ENCODE measurements around the gene CEP112. TPM values are rescaled to one million over a fixed set of nuclear protein-coding genes. Genes with fewer than 3 reads are reported as not detected.
"Not testable (repeated sequence)": the region's sequence is repeated elsewhere in the genome, so short reads cannot be mapped to it uniquely, and the experiment has no call there.

CEP112 gene
- total RNA-seq, 1 donor from 2014 or later, result 5.1 TPM

GRCh38 chr17:66085221-66085620, 106.7 kb downstream of the CEP112 start:
- intact Hi-C loops (cut with micrococcal nuclease), result no loop called here

DNA sequence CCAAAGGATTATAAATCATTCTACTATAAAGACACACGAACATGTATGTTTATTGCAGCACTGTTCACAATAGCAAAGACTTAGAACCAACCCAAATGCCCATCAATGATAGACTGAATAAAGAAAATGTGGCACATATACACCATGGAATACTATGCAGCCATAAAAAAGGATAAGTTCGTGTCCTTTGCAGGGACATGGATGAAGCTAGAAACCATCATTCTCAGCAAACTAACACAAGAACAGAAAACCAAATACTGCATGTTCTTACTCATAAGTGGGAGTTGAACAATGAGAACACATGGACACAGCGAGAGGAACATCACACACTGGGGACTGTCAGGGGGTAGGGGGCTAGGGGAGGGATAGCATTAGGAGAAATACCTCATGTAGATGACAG, 111.3 kb downstream of the CEP112 start:
- intact Hi-C loops (cut with micrococcal nuclease), result not testable (repeated sequence)

DNA sequence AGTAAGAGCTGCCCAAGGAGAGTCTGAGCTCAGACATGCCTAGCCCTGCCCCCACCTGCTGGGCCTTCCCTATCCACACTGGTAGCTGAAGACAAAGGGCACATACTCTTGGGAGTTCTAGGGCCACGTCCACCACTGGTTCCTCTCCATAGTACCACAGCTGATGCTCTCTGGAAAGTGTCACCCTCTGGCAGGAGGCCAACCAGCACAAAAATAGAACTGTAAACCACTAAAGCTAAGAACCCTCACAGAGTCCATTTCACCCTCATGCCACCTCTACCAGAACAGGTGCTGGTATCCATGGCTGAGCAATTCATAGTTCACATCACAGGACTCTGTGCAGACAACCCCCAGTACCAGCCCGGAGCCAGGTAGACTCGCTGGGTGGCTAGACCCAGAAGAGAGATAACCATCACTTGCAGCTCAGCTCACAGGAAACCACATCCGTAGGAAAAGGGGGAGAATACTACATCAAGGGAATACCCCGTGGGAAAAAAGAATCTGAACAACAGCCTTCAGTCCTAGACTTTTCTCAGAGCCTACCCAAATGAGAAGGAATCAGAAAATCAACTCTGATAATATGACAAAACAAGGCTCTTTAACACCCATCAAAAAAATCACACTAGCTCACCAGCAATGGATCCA, 115.3 kb downstream of the CEP112 start:
- intact Hi-C loops (cut with micrococcal nuclease), result no loop called here

DNA sequence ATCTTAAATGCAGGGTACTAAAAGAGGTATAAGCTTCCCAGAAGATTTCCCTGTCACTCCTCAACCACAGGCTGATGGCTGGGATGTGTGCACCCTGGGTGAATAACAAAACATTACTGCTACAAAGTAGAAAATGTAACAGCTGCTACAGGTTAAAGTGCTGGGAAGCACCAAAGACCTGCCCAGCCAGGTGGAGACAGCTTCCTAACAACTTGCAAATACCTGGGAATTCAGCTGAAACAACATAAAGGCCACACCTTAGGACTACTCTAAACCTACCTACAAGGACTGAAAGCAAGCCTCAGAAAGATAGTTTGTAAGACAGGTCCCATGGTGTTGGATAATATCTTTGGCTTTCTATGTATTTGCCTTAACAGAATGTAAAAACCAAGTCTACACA, 118.5 kb downstream of the CEP112 start:
- intact Hi-C loops (cut with micrococcal nuclease), result no loop called here

GRCh38 chr17:66063686-66064085, 128.2 kb downstream of the CEP112 start:
- intact Hi-C loops (cut with micrococcal nuclease), result no loop called here

DNA sequence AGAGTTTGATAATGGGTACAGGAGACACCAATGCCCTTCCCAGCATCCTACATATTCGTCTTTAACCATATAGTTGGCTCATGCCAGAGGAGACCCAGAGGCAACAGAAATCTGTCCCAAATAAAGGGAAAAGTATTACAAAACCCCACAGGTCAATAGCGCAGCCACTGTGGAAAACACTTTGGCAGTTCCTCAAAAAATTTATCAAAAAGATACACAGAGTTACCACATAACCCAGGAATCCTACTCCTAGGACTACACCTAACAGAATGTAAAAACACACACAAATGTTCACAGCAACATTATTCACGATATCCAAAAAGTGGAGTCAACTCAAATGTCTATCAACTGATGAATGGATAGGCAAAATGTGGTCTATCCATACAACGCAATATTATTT, 135.8 kb downstream of the CEP112 start:
- intact Hi-C loops (cut with micrococcal nuclease), result no loop called here

DNA sequence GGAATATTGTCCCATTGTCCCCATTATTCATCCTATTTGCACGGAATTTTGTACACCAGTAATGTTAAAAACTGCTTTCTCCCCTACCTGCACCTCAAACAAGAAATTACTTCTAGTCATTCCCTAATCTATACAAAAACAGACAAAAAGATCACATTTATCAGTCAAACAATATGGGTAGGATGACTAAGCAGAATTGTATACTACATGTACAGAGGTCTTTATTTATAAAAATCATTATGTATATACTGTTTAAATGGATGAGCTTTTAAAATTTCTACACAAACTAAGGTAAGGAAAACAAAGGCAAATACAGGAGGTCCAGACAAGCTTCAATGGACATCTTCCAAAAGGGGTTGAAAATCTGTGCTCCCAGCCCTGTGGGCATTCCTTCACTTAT, 137.7 kb downstream of the CEP112 start:
- intact Hi-C loops (cut with micrococcal nuclease), result no loop called here

GRCh38 chr17:66044083-66044482, 147.8 kb downstream of the CEP112 start:
- intact Hi-C loops (cut with micrococcal nuclease), result no loop called here

- intact Hi-C loops (cut with micrococcal nuclease), result no loop called here
These were observed 148.5 kb downstream of the CEP112 start for GRCh38 chr17:66043419-66043818.

- intact Hi-C loops (cut with micrococcal nuclease), result no loop called here
These were observed 151.5 kb downstream of the CEP112 start for GRCh38 chr17:66040402-66040801.

DNA sequence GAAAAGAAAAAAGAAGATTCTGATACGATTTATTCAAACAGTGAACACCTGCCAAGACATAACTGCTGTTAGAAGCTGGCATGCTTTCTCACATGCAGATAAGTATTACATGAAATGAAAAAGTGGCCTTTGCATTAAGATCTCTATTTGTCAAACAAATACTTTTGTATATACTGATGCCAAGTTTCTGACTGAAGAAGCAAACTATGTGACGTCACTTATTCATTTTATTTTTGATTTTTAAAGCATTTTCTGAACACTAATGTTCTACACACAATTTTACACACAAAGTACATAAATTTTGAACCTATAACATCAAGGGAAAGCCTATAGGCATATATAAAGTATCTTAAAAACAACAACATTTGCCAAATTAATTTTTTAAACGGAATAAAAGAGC, 153.8 kb downstream of the CEP112 start:
- intact Hi-C loops (cut with micrococcal nuclease), result no loop called here

DNA sequence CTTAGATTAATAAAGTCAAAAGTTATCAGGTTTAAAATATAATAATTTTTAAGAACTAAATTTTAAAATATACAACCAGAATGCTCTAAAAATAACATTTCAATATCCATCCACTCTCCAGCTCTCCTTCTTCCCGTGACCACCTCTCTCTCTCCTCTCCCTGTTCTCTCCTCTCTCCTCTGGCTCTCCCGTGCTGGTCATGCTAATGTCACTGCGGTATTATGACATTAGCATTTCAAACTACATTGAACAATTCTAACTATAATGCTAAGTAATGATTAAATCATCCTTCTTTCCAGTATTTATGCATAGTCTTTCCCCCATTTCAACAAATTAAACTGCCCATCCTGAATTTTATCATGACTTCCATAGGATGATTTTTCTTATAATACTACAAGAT, 154.7 kb downstream of the CEP112 start:
- intact Hi-C loops (cut with micrococcal nuclease), result no loop called here

DNA sequence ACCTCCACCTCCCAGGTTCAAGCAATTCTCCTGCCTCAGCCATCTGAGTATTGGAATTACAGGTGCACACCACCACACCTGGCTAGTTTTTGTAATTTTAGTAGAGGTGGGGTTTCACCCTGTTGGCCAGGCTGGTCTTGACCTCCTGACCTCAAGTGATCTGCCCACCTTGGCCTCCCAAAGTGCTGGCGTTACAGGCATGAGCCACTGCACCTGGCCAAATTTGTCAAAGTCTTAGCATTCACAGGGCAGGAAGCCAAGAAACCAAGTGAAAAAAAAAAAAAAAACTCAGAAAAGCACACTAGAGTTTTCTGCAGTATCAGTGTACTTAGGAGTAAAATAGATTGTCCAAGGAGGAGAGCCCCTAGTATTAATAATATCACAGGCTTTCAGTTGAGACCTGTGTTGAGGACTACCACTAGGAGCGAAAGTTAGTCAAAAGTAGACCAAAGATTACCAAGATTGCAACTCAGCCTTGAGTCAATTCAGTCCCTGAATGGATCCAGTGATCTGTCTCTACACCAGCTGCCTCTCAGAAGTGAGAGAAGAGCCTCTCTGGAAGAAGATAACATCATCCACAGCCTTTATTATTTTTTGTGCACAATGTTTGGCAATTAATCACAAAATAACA, 159.7 kb downstream of the CEP112 start:
- intact Hi-C loops (cut with micrococcal nuclease), result no loop called here

DNA sequence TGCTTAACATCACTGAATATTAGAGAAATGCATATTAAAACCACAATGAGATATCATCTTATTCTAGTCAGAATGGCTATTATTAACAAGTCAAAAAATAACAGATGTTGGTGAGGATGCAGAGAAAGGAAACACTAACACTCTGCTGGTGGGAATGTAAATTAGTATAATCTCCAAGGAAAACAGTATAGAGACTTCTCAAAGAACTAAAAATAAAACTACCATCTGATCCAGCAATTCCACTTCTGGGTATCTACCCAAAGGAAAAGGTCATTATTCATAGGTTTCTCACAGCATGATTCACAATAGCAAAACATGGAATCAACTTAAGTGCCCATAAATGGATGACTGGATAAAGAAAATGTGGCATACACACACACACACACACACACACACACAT, 166.4 kb downstream of the CEP112 start:
- intact Hi-C loops (cut with micrococcal nuclease), result no loop called here

GRCh38 chr17:66021757-66022156, 170.2 kb downstream of the CEP112 start:
- intact Hi-C loops (cut with micrococcal nuclease), result no loop called here

- intact Hi-C loops (cut with micrococcal nuclease), result no loop called here
These were observed 173.1 kb downstream of the CEP112 start for GRCh38 chr17:66018786-66019185.

GRCh38 chr17:66016231-66016630, 175.7 kb downstream of the CEP112 start:
- intact Hi-C loops (cut with micrococcal nuclease), result no loop called here

DNA sequence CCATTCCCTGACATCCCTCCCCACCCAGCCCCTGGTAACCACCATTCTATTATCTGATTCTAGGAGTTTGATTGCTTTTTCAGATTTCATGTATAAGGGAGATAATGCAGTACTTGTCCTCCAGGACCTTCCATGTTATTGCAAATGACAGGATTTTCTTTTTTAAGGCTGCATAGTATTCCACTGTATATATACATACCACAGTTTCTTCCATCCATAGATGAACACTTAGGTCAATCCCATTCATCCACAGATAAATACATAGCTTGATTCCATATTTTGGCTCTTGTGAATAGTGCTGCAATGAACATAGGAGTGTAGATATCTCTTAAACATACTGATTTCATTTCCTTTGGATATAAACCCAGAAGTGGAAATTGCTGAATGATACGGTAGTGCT, 183.3 kb downstream of the CEP112 start:
- intact Hi-C loops (cut with micrococcal nuclease), result no loop called here

DNA sequence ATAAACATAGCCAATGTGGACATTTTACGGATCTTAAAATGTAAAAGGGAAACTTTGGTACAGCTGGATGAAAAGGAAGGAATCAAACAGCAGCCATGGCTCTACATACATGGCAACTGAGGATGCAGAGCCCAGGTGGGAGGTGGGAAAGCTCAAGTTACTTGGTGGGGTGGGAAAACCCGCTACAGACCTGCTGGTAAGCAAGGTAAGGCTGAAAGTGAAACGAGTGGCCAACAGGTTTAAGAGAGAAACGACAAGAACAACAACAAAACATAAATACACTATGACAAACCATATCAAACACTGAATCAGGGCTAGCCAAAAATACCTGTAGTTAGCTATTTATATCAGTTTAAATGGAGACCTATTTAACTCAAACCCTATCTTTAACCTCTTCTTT, 185.3 kb downstream of the CEP112 start:
- intact Hi-C loops (cut with micrococcal nuclease), result no loop called here

GRCh38 chr17:66002812-66003211, 189.1 kb downstream of the CEP112 start:
- intact Hi-C loops (cut with micrococcal nuclease), result no loop called here

- intact Hi-C loops (cut with micrococcal nuclease), result no loop called here
These were observed 189.8 kb downstream of the CEP112 start for GRCh38 chr17:66002063-66002585.

GRCh38 chr17:66000216-66000615, 191.7 kb downstream of the CEP112 start:
- intact Hi-C loops (cut with micrococcal nuclease), result no loop called here

GRCh38 chr17:65998675-65999074, 193.3 kb downstream of the CEP112 start:
- intact Hi-C loops (cut with micrococcal nuclease), result no loop called here
